Measurements from ENCODE around the gene SMAD4.
"Not testable (repeated sequence)": the region's sequence is repeated elsewhere in the genome, so short reads cannot be mapped to it uniquely, and the experiment has no call there.

The SMAD4 gene

GRCh38 chr18:51116996-51117395 is 87.0 kb downstream of the SMAD4 start:
- DNase-seq, result not testable (repeated sequence)

DNA sequence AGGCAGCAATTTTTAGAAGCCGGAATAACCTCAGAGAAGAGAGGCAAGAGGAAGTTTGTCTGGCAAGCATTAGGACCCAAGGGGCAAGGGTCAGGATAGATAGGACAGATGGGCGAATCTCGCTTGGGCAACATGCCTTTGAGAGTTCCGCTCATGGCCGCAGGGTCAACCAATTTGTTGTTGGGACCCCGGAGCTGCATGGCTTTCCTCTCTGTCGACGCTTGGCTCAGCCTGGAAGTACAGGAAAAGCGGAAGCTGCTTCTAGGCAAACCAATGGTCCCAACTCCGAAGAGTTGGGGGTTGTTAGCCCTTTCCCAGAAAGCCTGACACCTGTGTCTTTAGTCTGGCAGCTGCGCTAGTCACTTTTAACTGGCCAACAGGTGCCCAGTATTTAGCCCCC is 89.5 kb downstream of the SMAD4 start:
- DNase-seq, result not testable (repeated sequence)

GRCh38 chr18:51119976-51120375 is 90.0 kb downstream of the SMAD4 start:
- not testable (repeated sequence) for DNase-seq

DNA sequence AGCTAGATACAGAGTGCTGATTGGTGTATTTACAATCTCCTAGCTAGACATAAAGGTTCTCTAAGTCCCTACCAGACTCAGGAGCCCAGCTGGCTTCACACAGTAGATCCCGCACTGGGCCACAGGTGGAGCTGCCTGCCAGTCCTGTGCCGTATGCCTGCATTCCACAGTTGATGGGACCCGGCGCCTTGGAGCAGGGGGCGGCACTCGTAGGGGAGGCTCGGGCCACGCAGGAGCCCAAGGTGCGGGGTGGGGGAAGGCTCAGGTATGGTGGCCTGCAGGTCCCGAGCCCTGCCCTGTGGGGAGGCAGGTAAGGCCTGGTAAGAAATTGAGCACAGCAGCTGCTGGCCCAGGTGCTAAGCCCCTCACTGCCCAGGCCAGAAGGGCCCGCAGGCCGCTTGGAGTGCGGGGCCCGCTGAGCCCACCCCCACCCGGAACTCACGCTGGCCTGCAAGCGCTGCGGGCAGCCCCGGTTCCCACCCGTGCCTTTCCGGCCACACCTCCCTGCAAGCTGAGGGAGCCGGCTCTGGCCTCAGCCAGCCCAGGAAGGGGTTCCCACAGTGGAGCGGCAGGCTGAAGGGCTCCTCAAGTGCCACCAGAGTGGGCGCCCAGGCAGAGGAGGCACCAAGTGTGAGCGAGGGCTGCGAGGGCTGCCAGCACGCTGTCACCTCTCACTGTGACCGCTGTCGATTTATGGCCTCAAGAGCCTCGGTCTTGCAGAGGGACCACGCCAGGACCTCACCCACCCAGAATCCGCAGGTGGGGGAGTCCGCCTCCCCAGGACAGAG is 91.0 kb downstream of the SMAD4 start:
- no peak for DNase-seq

- DNase-seq, result no peak
Observed at GRCh38 chr18:51121597-51121857, 91.5 kb downstream of the SMAD4 start.

DNA sequence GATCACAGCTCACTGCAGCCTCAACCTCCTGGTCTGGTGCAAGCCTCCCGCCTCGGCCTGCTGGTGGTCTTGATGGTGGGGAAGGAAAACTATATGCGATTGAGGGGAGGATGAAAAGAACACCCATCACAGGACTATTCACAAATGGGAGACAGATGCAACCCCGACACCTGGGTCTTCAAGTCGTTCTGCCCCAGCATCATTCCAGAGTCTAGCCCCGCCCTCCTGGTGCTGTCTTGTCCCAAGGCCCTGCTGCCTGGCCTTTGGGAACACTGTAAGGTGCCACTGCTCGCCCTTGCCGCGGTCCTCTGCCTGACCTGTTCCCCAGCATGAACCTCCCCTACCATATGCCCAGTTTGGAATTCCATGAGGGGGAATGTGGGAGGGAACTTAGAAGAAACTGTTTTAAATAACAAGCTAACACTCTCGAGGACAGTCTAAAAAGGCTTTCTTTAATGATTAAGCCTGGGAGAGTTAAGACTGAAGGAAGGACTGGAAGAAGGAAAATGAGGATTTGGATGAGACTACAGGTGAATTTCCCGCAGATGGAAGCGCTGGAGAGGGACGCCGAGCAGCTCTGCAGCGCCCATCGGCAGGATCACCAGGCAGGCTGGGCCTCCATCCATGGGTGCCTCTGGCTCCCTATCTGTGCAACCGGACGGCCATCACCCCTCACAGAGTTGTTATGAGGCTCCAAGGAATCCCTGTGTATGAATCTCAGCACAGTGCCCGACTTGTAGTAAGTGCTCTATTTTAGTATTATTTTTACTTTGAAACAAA is 92.4 kb downstream of the SMAD4 start:
- no peak for DNase-seq

DNA sequence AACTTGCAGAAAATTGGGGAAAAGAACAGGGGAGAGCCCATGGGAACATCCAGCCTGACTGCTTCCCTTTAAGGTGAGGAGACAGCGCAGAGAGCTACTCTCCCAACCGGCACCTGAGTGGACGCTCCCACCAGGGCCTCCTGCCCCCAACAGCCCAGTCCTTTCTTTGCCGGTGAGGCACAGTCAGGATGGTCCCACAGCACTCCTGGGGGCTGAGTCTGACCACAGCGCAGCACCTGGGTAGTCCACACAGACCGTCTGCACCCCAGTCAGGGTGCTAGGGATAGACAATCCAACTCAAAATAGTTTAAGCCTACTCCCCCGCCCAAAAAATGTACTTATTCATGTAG is 93.0 kb downstream of the SMAD4 start:
- no peak for DNase-seq

- no peak for DNase-seq
Observed at GRCh38 chr18:51123481-51123880, 93.5 kb downstream of the SMAD4 start.

DNA sequence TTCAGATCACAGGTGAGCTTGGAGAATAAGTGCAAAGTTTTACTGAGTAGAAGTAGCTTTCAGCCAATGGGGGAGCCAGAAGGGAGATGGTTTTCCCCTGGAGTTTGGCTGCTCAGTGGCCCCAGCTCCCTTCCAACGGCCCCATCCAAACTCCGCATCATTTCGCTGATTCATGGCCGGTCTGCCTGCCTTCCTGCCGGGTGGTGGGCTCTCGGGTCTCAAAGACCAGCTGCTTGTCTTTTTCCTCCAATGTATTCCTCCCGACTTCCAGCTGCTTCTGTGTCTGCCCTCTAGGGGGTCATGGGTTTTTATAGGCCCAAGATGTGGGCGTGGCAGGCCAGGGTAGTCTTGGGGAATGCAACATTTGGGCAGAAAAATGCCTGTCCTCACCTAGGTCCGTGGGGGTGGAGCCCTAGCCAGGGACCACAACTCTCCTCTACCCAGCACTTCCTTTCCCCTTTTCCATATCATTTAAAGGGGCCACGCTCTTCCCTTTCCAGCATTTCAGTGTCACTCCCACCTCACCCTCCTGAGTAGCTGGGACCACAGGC is 94.0 kb downstream of the SMAD4 start:
- no peak for DNase-seq

DNA sequence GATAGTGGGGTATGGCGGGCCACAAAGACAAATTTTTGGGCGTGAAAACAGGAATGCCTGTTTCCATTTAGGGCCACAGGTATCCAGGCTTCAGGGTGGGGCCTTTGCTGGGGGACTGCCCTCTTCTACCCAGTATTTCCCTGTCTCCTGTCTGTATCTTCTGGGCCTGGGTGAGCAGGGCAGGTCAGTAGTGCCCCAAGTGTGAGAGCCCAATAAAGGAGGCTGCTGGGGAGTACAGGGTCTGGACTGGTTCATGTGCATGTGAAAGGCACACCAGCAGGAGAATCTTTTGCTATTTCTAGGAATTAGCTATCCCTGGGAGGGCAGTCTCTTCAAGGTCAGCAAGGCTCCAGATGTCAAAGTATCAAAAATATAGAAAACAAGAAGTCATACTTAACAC is 96.0 kb downstream of the SMAD4 start:
- no peak for DNase-seq

GRCh38 chr18:51127664-51128063 is 97.7 kb downstream of the SMAD4 start:
- DNase-seq, result no peak

GRCh38 chr18:51128533-51128932 is 98.5 kb downstream of the SMAD4 start:
- DNase-seq, result no peak

GRCh38 chr18:51132256-51132935 is 102.4 kb downstream of the SMAD4 start:
- no peak for DNase-seq

DNA sequence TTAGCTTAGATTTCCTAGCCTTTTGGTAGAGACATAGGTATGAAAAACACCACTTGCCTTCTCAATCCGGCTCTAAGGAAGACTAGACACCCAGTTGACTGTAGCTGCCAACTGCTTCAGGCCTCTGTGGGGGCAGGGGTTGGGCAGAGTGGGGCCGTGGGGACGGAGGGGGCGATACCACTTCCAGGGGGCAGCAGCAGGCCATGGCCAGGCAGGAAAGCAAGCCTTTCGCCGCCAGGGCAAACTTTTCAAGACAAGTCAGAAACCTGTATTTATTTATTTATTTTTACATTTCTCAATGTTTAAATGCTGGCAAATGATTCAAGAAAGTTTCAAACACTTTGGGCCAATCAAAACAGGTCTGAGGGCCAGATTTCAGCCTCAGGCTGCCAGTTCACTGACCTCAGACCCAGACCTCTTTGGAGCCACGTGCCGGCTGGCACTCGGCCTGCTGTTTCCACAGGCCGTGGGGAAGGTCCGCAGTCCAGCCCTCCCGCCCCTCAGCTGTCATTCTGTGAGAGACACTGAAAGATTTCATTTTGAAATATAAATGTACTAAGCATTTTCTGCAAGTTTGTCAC is 103.7 kb downstream of the SMAD4 start:
- DNase-seq, result no peak
